Liver (tissue), 9 donors: ENCODE measurements around the gene GREM2. TPM values are rescaled to one million over a fixed set of nuclear protein-coding genes. Genes with fewer than 3 reads are reported as not detected.

ENCODE experiments used
- DNase-seq: peaks from one replicate; pipeline ENCODE4 v3.0.0-alpha.2; 2017; ENCODE audit warnings: low spot score
- H3K27ac ChIP-seq, 2 donors: one replicate each; pipeline ENCODE4 v1.7.0; 2013; ENCODE audit warnings: inconsistent platforms in 2 of 2, low read length in 2 of 2, control low read depth in 1 of 2, low read depth in 1 of 2, mild to moderate bottlenecking in 1 of 2
- H3K27me3 ChIP-seq, 4 donors: one replicate each; pipeline versions ENCODE4 v1.6.1 to v1.7.0; 2013; ENCODE audit warnings: low read length in 3 of 4, inconsistent platforms in 1 of 4, mild to moderate bottlenecking in 1 of 4, moderate library complexity in 1 of 4; ENCODE audit not compliant: control insufficient read depth in 4 of 4, insufficient read depth in 4 of 4
- H3K36me3 ChIP-seq, 4 donors: one replicate each; pipeline versions ENCODE4 v1.6.1 to v1.7.0; 2013; ENCODE audit warnings: low read length in 3 of 4, mild to moderate bottlenecking in 3 of 4, low read depth in 1 of 4, moderate library complexity in 1 of 4; ENCODE audit not compliant: control insufficient read depth in 4 of 4, insufficient read depth in 3 of 4
- H3K4me1 ChIP-seq, 4 donors: one replicate each; pipeline versions ENCODE4 v1.6.1 to v1.7.0; 2013; ENCODE audit warnings: low read length in 3 of 4, mild to moderate bottlenecking in 3 of 4, moderate library complexity in 1 of 4; ENCODE audit not compliant: control insufficient read depth in 4 of 4, insufficient read depth in 4 of 4
- H3K4me3 ChIP-seq, 3 donors: one replicate each; pipeline versions ENCODE4 v1.6.1 to v1.7.0; 2013; ENCODE audit warnings: low read length in 3 of 3, control low read depth in 1 of 3, low read depth in 1 of 3, mild to moderate bottlenecking in 1 of 3
- H3K9ac ChIP-seq, 2 donors: one replicate each; pipeline ENCODE4 v1.7.0; 2013; ENCODE audit warnings: low read length in 2 of 2, mild to moderate bottlenecking in 2 of 2, moderate library complexity in 2 of 2, control low read depth in 1 of 2, low read depth in 1 of 2
- H3K9me3 ChIP-seq, 4 donors: one replicate each; pipeline versions ENCODE4 v1.6.1 to v1.7.0; 2013; ENCODE audit warnings: low read length in 3 of 4; ENCODE audit not compliant: control insufficient read depth in 4 of 4
- ATF3 ChIP-seq: IDR thresholded peaks from 2 replicates; pipeline ENCODE4 v1.6.1; 2016; ENCODE audit warnings: antibody characterized with exemption
- CTCF ChIP-seq: fragments of 150-350 bp; IDR thresholded peaks from 2 replicates; pipeline ENCODE4 v1.5.1; 2017; ENCODE audit warnings: improper control_type of control experiment, low read depth, low read length; ENCODE audit not compliant: missing input control
- EGR1 ChIP-seq, 2 donors: IDR thresholded peaks; 2 replicates each; pipeline ENCODE4 v1.6.1; 2016 to 2018; ENCODE audit warnings: antibody characterized with exemption in 2 of 2, low read depth in 2 of 2
- FOXA1 ChIP-seq: IDR thresholded peaks from 2 replicates; pipeline ENCODE4 v1.6.1; 2016; ENCODE audit warnings: antibody characterized with exemption
- FOXA2 ChIP-seq: IDR thresholded peaks from 2 replicates; pipeline ENCODE4 v1.6.1; 2016; ENCODE audit warnings: antibody characterized with exemption
- GABPA ChIP-seq, 2 donors: IDR thresholded peaks in 1 of 2; conservative IDR thresholded peaks in 1 of 2; 2 replicates each; pipeline ENCODE4 v1.6.1; 2016; ENCODE audit warnings: antibody characterized with exemption in 2 of 2, mild to moderate bottlenecking in 1 of 2, moderate library complexity in 1 of 2
- HNF4A ChIP-seq, 2 donors: conservative IDR thresholded peaks; 2 replicates each; pipeline ENCODE4 v1.6.1; 2016; ENCODE audit warnings: antibody characterized with exemption in 2 of 2, mild to moderate bottlenecking in 2 of 2
- HNF4G ChIP-seq: IDR thresholded peaks from 2 replicates; pipeline ENCODE4 v1.6.1; 2016; ENCODE audit warnings: antibody characterized with exemption
- JUND ChIP-seq, 2 donors: IDR thresholded peaks; 2 replicates each; pipeline ENCODE4 v1.6.1; 2016; ENCODE audit warnings: antibody characterized with exemption in 2 of 2
- MAX ChIP-seq: IDR thresholded peaks from 2 replicates; pipeline ENCODE4 v1.6.1; 2016; ENCODE audit warnings: antibody characterized with exemption
- NR2F2 ChIP-seq: IDR thresholded peaks from 2 replicates; pipeline ENCODE4 v1.6.1; 2016; ENCODE audit warnings: antibody characterized with exemption
- RAD21 ChIP-seq, 2 donors: IDR thresholded peaks; 2 replicates each; pipeline ENCODE4 v1.6.1; 2016; ENCODE audit warnings: antibody characterized with exemption in 2 of 2, mild to moderate bottlenecking in 2 of 2
- REST ChIP-seq: IDR thresholded peaks from 2 replicates; pipeline ENCODE4 v1.6.1; 2016; ENCODE audit warnings: antibody characterized with exemption, mild to moderate bottlenecking
- RXRA ChIP-seq, 2 donors: IDR thresholded peaks; 2 replicates each; pipeline ENCODE4 v1.6.1; 2017 to 2018; ENCODE audit warnings: antibody characterized with exemption in 2 of 2, mild to moderate bottlenecking in 1 of 2
- SP1 ChIP-seq: IDR thresholded peaks from 2 replicates; pipeline ENCODE4 v1.6.1; 2018; ENCODE audit warnings: antibody characterized with exemption, mild to moderate bottlenecking
- TAF1 ChIP-seq: conservative IDR thresholded peaks from 2 replicates; pipeline ENCODE4 v1.6.1; 2016; ENCODE audit warnings: antibody characterized with exemption, mild to moderate bottlenecking
- YY1 ChIP-seq: IDR thresholded peaks from 2 replicates; pipeline ENCODE4 v1.6.1; 2016; ENCODE audit warnings: antibody characterized with exemption, mild to moderate bottlenecking
- ZBTB33 ChIP-seq: IDR thresholded peaks from 2 replicates; pipeline ENCODE4 v1.6.1; 2016; ENCODE audit warnings: antibody characterized with exemption
- WGBS: extraction: QIAGEN DNeasy Blood & Tissue Kit; methylation state at CpG from one replicate; pipeline ENCODE4 v1.1.7; 2013; 5-methylcytosine and 5-hydroxymethylcytosine counted together
- polyA plus RNA-seq, 2 donors: library from polyadenylated mRNA; stranded (reverse) in 1 of 2; unstranded in 1 of 2; fragments of 200-250 nt in 1 of 2; fragments of >200 nt in 1 of 2; fragmentation: Nextera tagmentation in 1 of 2; extraction: Ambion mirVana in 1 of 2; gene quantifications; one replicate each; pipeline versions ENCODE4 v1.2.1 to v1.2.3, GENCODE V29; 2013 to 2015
- total RNA-seq, 2 donors: library from RNA; depleted of rRNA; stranded (reverse); fragments of >200 nt; gene quantifications; one replicate each; pipeline ENCODE4 v1.2.3, GENCODE V29; 2014
- donor health status: healthy.
- donor health status: healthy.
- donor health status: healthy.
- donor health status: healthy.
- donor health status: healthy.

The GREM2 gene
- total and polyA plus RNA-seq, 4 donors, result 0.19 to 19.5 (median 4.3) TPM

- DNase-seq, result no peak
- peak overlapping the region; percentile 22 to 95 for H3K9ac ChIP-seq
These were observed 35.8 kb downstream of the GREM2 start for GRCh38 chr1:240575981-240576662.

GRCh38 chr1:240572328-240572727 is 39.6 kb downstream of the GREM2 start:
- no peaks in the 10 kb centered on the region for H3K9me3 ChIP-seq

More at GRCh38 chr1:240575981-240576662, 35.8 kb downstream of the GREM2 start:
- WGBS, result 40% methylated on average over 9 of the region's 9 CpGs
- H3K27me3 ChIP-seq, result no peaks in the 10 kb centered on the region
- TF ChIP-seq RXRA (IDR thresholded peaks at IDR 0.05) (peak; percentile 3 to 25), GABPA (IDR thresholded peaks at IDR 0.05 in 1 of 2, conservative IDR thresholded peaks at IDR 0.05 in 1 of 2) (peak in 1 of 2 donors; percentile 42), JUND (IDR thresholded peaks at IDR 0.05) (no peak), TAF1 (no peak)
- peaks cover 0 to 2% (median 0%) of the 10 kb centered on the region in 4 donors for H3K36me3 ChIP-seq
- no peaks in the 10 kb centered on the region for H3K9me3 ChIP-seq
- peak overlapping the region; percentile 72 to 78 for H3K27ac ChIP-seq
- H3K4me1 ChIP-seq, result peaks cover 0 to 5% (median 2%) of the 10 kb centered on the region in 4 donors
- peak overlapping the region; percentile 1 to 58 (median 55) for H3K4me3 ChIP-seq

More at GRCh38 chr1:240572328-240572727, 39.6 kb downstream of the GREM2 start:
- TF ChIP-seq CTCF, result no peak
- no peak for TF ChIP-seq TAF1
- no peak for TF ChIP-seq MAX
- TF ChIP-seq YY1, result peak; percentile 36
- TF ChIP-seq JUND (IDR thresholded peaks at IDR 0.05), result no peak
- TF ChIP-seq GABPA (IDR thresholded peaks at IDR 0.05 in 1 of 2, conservative IDR thresholded peaks at IDR 0.05 in 1 of 2), result no peak
- TF ChIP-seq SP1, result peak; percentile 18
- no peak for TF ChIP-seq HNF4G
- no peak for TF ChIP-seq NR2F2
- TF ChIP-seq EGR1 (IDR thresholded peaks at IDR 0.05; ENCODE audit: low read depth in 2 of 2), result no peak
- peak; percentile 43 for TF ChIP-seq FOXA1
- TF ChIP-seq HNF4A (conservative IDR thresholded peaks at IDR 0.05), result peak; percentile 24 to 32
- TF ChIP-seq RAD21 (IDR thresholded peaks at IDR 0.05), result peak in 1 of 2 donors; percentile 27
- no peak for TF ChIP-seq RXRA (IDR thresholded peaks at IDR 0.05)
- no peak for TF ChIP-seq ATF3
- no peak for TF ChIP-seq REST
- TF ChIP-seq ZBTB33, result no peak
- TF ChIP-seq FOXA2, result peak; percentile 55
- Histone ChIP-seq H3K4me3 (no peak overlapping the region), H3K27ac (no peak overlapping the region), H3K4me1 (peaks cover 0 to 5% (median 2%) of the 10 kb centered on the region in 4 donors), H3K36me3 (no peaks in the 10 kb centered on the region), H3K9ac (peak overlapping the region in 1 of 2 donors; percentile 2), H3K27me3 (no peaks in the 10 kb centered on the region)
- DNase-seq, result no peak
- 25% methylated on average over 1 of the region's 1 CpG for WGBS
